H1 (cell line): Measurements from ENCODE around the gene CTIF. TPM values are rescaled to one million over a fixed set of nuclear protein-coding genes. Genes with fewer than 3 reads are reported as not detected.

Source experiments
- CTCF ChIA-PET: fragments of 300-600 bp; sonication (Branson Sonifier 250); formaldehyde crosslinking; loops from one replicate; lab custom pipeline; 2021; ENCODE audit not compliant: partially characterized antibody; lab: Charles Lee
- POLR2A ChIA-PET: fragments of 300-600 bp; sonication (Branson Sonifier 250); formaldehyde crosslinking; loops from one replicate; lab custom pipeline; 2021; ENCODE audit warnings: inconsistent platforms; ENCODE audit not compliant: partially characterized antibody; lab: Charles Lee
- DNase-seq, 2 experiments: peaks; one replicate each; pipeline versions ENCODE4 v3.0.0 to v3.0.0-alpha.2; 2010 to 2022; ENCODE audit warnings: low spot score in 2 of 2, low read depth in 1 of 2, mixed read lengths in 1 of 2
- FAIRE-seq: peaks from 2 replicates; lab custom pipeline; 2011; peaks lifted over from hg19 to GRCh38; lab: Jason Lieb, UNC
- H2AFZ ChIP-seq: 2 replicates; pipeline ENCODE4 v1.8.1; 2012; ENCODE audit warnings: low read length, inconsistent platforms
- H2AK5ac ChIP-seq: 2 replicates; pipeline ENCODE4 v1.6.1; 2013; ENCODE audit warnings: low read depth, low read length
- H2BK120ac ChIP-seq: replicated peaks from 2 replicates; pipeline ENCODE3; 2013; ENCODE audit warnings: low read depth, low read length, inconsistent platforms
- H2BK12ac ChIP-seq: 2 replicates; pipeline ENCODE4 v1.6.1; 2013; ENCODE audit warnings: low read depth, low read length
- H2BK15ac ChIP-seq: 2 replicates; pipeline ENCODE4 v1.6.1; 2013; ENCODE audit warnings: low read length
- H2BK20ac ChIP-seq: 2 replicates; pipeline ENCODE4 v1.6.1; 2013; ENCODE audit warnings: low read length
- H2BK5ac ChIP-seq: 2 replicates; pipeline ENCODE4 v1.6.1; 2013; ENCODE audit warnings: low read depth, low read length
- H3K14ac ChIP-seq: 2 replicates; pipeline ENCODE4 v1.6.1; 2013; ENCODE audit warnings: inconsistent platforms; ENCODE audit not compliant: insufficient read length
- H3K18ac ChIP-seq: 2 replicates; pipeline ENCODE4 v1.6.1; 2013; ENCODE audit warnings: low read length; ENCODE audit errors: extremely low read depth
- H3K23ac ChIP-seq: 2 replicates; pipeline ENCODE4 v1.6.1; 2013; ENCODE audit warnings: inconsistent platforms; ENCODE audit not compliant: insufficient read length
- H3K23me2 ChIP-seq: 2 replicates; pipeline ENCODE4 v1.6.1; 2013; ENCODE audit warnings: low read depth, low read length
- H3K27ac ChIP-seq: 2 replicates; pipeline ENCODE4 v1.6.1; 2011; ENCODE audit warnings: low read depth, low read length, inconsistent platforms
- H3K27me3 ChIP-seq, 4 experiments: replicated peaks in 1 of 4; 1 replicate in 1 of 4; 2 replicates in 3 of 4; pipeline versions ENCODE4 v1.6.1 to v1.8.1; 2011 to 2013; ENCODE audit warnings: low read length in 3 of 4, mild to moderate bottlenecking in 3 of 4, inconsistent platforms in 2 of 4, mixed read lengths in 2 of 4, moderate library complexity in 1 of 4; ENCODE audit not compliant: control insufficient read depth in 3 of 4, insufficient read depth in 3 of 4; ENCODE audit errors: extremely low read depth in 1 of 4
- H3K36me3 ChIP-seq, 4 experiments: 2 replicates each; pipeline versions ENCODE4 v1.6.1 to v1.8.1; 2011 to 2013; ENCODE audit warnings: mild to moderate bottlenecking in 4 of 4, low read length in 3 of 4, moderate library complexity in 2 of 4, control low read depth in 1 of 4, inconsistent platforms in 1 of 4; ENCODE audit not compliant: insufficient read depth in 4 of 4, control insufficient read depth in 2 of 4
- H3K4ac ChIP-seq: replicated peaks from 2 replicates; pipeline ENCODE3; 2013; ENCODE audit warnings: low read length, low read depth, mixed read lengths, inconsistent platforms; ENCODE audit not compliant: insufficient read length
- H3K4me1 ChIP-seq, 4 experiments: replicated peaks in 1 of 4; 1 replicate in 1 of 4; 2 replicates in 3 of 4; pipeline versions ENCODE4 v1.6.1 to v1.8.1; 2011 to 2013; ENCODE audit warnings: low read length in 3 of 4, inconsistent platforms in 2 of 4, mixed read lengths in 1 of 4; ENCODE audit not compliant: insufficient read depth in 4 of 4, control insufficient read depth in 3 of 4
- H3K4me2 ChIP-seq, 2 experiments: 2 replicates each; pipeline versions ENCODE4 v1.6.1 to v1.8.1; 2011 to 2013; ENCODE audit warnings: low read depth in 2 of 2, low read length in 2 of 2, control low read depth in 1 of 2, inconsistent platforms in 1 of 2, mild to moderate bottlenecking in 1 of 2; ENCODE audit not compliant: insufficient read depth in 1 of 2
- H3K4me3 ChIP-seq, 4 experiments: fragments of 200-600, 300-600 bp in 1 of 4; sonication (generic), shearing (Covaris generic), sonication (Bioruptor Twin) in 1 of 4; 2 replicates each; pipeline versions ENCODE4 v1.5.1 to v1.8.1; 2011 to 2016; ENCODE audit warnings: low read length in 4 of 4, low read depth in 3 of 4, control low read depth in 2 of 4, inconsistent platforms in 2 of 4, mild to moderate bottlenecking in 2 of 4, mixed read lengths in 1 of 4, moderate library complexity in 1 of 4; ENCODE audit not compliant: insufficient read depth in 2 of 4; ENCODE audit errors: extremely low read depth in 1 of 4
- H3K56ac ChIP-seq: replicated peaks from 2 replicates; pipeline ENCODE3; 2013; ENCODE audit warnings: low read depth, mild to moderate bottlenecking, mixed read lengths, low read length, inconsistent platforms; ENCODE audit not compliant: insufficient read length
- H3K79me1 ChIP-seq: 2 replicates; pipeline ENCODE4 v1.6.1; 2013; ENCODE audit warnings: low read depth, low read length, control low read depth
- H3K79me2 ChIP-seq, 2 experiments: 2 replicates each; pipeline versions ENCODE4 v1.6.1 to v1.8.1; 2012 to 2013; ENCODE audit warnings: low read length in 2 of 2, mild to moderate bottlenecking in 2 of 2, inconsistent platforms in 1 of 2; ENCODE audit not compliant: insufficient read depth in 2 of 2, control insufficient read depth in 1 of 2
- H3K9ac ChIP-seq, 4 experiments: replicated peaks in 1 of 4; 1 replicate in 1 of 4; 2 replicates in 3 of 4; pipeline versions ENCODE4 v1.6.1 to v1.8.1; 2011 to 2013; ENCODE audit warnings: low read depth in 3 of 4, low read length in 3 of 4, control low read depth in 2 of 4, mild to moderate bottlenecking in 2 of 4, moderate library complexity in 2 of 4, inconsistent platforms in 1 of 4; ENCODE audit errors: extremely low read depth in 1 of 4
- H3K9me3 ChIP-seq, 2 experiments: 2 replicates each; pipeline versions ENCODE4 v1.6.1 to v1.8.1; 2012 to 2013; ENCODE audit warnings: mild to moderate bottlenecking in 2 of 2, moderate library complexity in 2 of 2, control low read depth in 1 of 2, inconsistent platforms in 1 of 2, low read depth in 1 of 2, low read length in 1 of 2, mixed read lengths in 1 of 2; ENCODE audit not compliant: insufficient read depth in 2 of 2
- H4K20me1 ChIP-seq, 2 experiments: replicated peaks in 1 of 2; 2 replicates each; pipeline versions ENCODE3 to v1.8.1; 2011 to 2013; ENCODE audit warnings: inconsistent platforms in 2 of 2, low read length in 2 of 2, mild to moderate bottlenecking in 1 of 2; ENCODE audit not compliant: insufficient read depth in 2 of 2, control insufficient read depth in 1 of 2
- H4K5ac ChIP-seq: 2 replicates; pipeline ENCODE4 v1.6.1; 2013; ENCODE audit warnings: low read length, low read depth, mixed read lengths, inconsistent platforms; ENCODE audit not compliant: insufficient read length
- H4K8ac ChIP-seq: 2 replicates; pipeline ENCODE4 v1.8.0; 2013; ENCODE audit warnings: mild to moderate bottlenecking, moderate library complexity, low read length, inconsistent platforms; ENCODE audit not compliant: insufficient read depth; ENCODE audit errors: extremely low read depth
- H4K91ac ChIP-seq: replicated peaks from 2 replicates; pipeline ENCODE3; 2013; ENCODE audit warnings: low read length, mixed read lengths, inconsistent platforms; ENCODE audit not compliant: insufficient read length
- CHD2 ChIP-seq: IDR thresholded peaks from 2 replicates; pipeline ENCODE4 v1.6.1; 2012; ENCODE audit warnings: low read length, improper control_type of control experiment
- CREB1 ChIP-seq: IDR thresholded peaks from 2 replicates; pipeline ENCODE4 v1.6.1; 2012; ENCODE audit warnings: inconsistent platforms
- CTBP2 ChIP-seq: IDR thresholded peaks from 2 replicates; pipeline ENCODE4 v1.7.0; 2011; ENCODE audit warnings: borderline replicate concordance, mild to moderate bottlenecking, moderate library complexity, mixed read lengths, low read length; ENCODE audit not compliant: insufficient read depth, insufficient read length
- MAFK ChIP-seq: IDR thresholded peaks from 2 replicates; pipeline ENCODE4 v1.6.1; 2012; ENCODE audit warnings: low read depth, mild to moderate bottlenecking, improper control_type of control experiment, low read length
- MAX ChIP-seq: IDR thresholded peaks from 2 replicates; pipeline ENCODE4 v1.6.1; 2012; ENCODE audit warnings: inconsistent platforms
- NANOG ChIP-seq: IDR thresholded peaks from 2 replicates; pipeline ENCODE4 v1.6.1; 2011; ENCODE audit warnings: low read length, low read depth, mild to moderate bottlenecking, inconsistent platforms; ENCODE audit not compliant: insufficient read depth, poor library complexity, severe bottlenecking
- POU5F1 ChIP-seq: IDR thresholded peaks from 2 replicates; pipeline ENCODE4 v1.6.1; 2011; ENCODE audit warnings: low read depth, mild to moderate bottlenecking, low read length, moderate library complexity
- RBBP5 ChIP-seq: IDR thresholded peaks from 2 replicates; pipeline ENCODE4 v1.7.1; 2012; ENCODE audit warnings: low read depth, mild to moderate bottlenecking, inconsistent platforms, low read length, moderate library complexity, borderline replicate concordance
- RXRA ChIP-seq: IDR thresholded peaks from 2 replicates; pipeline ENCODE4 v1.6.1; 2011; ENCODE audit warnings: low read depth, mild to moderate bottlenecking, low read length, moderate library complexity; ENCODE audit not compliant: insufficient read depth
- SIN3A ChIP-seq, 2 experiments: IDR thresholded peaks in 1 of 2; conservative IDR thresholded peaks in 1 of 2; 2 replicates each; pipeline ENCODE4 v1.6.1; 2011 to 2012; ENCODE audit warnings: low read length in 2 of 2, improper control_type of control experiment in 1 of 2, low read depth in 1 of 2, mild to moderate bottlenecking in 1 of 2
- SP4 ChIP-seq: IDR thresholded peaks from 2 replicates; pipeline ENCODE4 v1.6.1; 2012; ENCODE audit warnings: low read length, inconsistent platforms
- SRF ChIP-seq: IDR thresholded peaks from 2 replicates; pipeline ENCODE4 v1.6.1; 2011; ENCODE audit warnings: mild to moderate bottlenecking, low read depth, low read length, moderate library complexity
- ZNF274 ChIP-seq: IDR thresholded peaks from 2 replicates; pipeline ENCODE4 v1.7.0; 2012; ENCODE audit warnings: low read length, borderline replicate concordance; ENCODE audit errors: extremely low read depth
- WGBS, 2 experiments: shearing (Covaris generic) in 1 of 2; methylation state at CpG; one replicate each; pipeline versions ENCODE4 v1.1.6 to v1.1.7; 2013 to 2015; ENCODE audit warnings: low lambda C conversion rate in 2 of 2, mixed read lengths in 2 of 2, inconsistent platforms in 1 of 2, low coverage in 1 of 2, missing lambda C conversion rate in 1 of 2; ENCODE audit not compliant: insufficient replicate concordance in 2 of 2, insufficient coverage in 1 of 2, insufficient read length in 1 of 2; ENCODE audit errors: extremely low coverage in 1 of 2, missing lambda C conversion rate in 1 of 2; 5-methylcytosine and 5-hydroxymethylcytosine counted together
- polyA plus RNA-seq, 7 experiments: library from polyadenylated mRNA; depleted of rRNA in 3 of 7; stranded (reverse) in 5 of 7; unstranded in 2 of 7; fragments of >200 nt in 5 of 7; fragments of 200-250 nt in 2 of 7; gene quantifications; 1 replicate in 5 of 7; 2 replicates in 1 of 7; 4 replicates in 1 of 7; pipeline versions ENCODE4 v1.2.1 to v1.2.3, GENCODE V29; 2011 to 2013; ENCODE audit warnings: missing spikeins in 2 of 7, mixed read lengths in 2 of 7
- total RNA-seq: library from RNA; stranded (reverse); fragmentation: NEBNext Ultra II Directional; extraction: Animal tissue kit (Norgen Biotek cat#: 25700); gene quantifications from 2 replicates; pipeline ENCODE4 v1.2.1, GENCODE V29; 2021

The CTIF gene
- total and polyA plus RNA-seq, 2 of the 8 experiments (the other 6 are each of a cell fraction or from before 2014, with no cell fraction given): 9.0 to 17.8 TPM

- Histone ChIP-seq H3K27ac (no peak overlapping the region), H3K56ac (no peak overlapping the region), H2BK12ac (no peak overlapping the region), H4K5ac (no peak overlapping the region), H3K4me2 (no peak overlapping the region), H3K4ac (no peak overlapping the region), H4K91ac (no peak overlapping the region), H3K23me2 (no peaks in the 10 kb centered on the region), H4K8ac (no peak overlapping the region), H3K79me2 (no peaks in the 10 kb centered on the region), H3K36me3 (no peaks in the 10 kb centered on the region), H2AK5ac (no peak overlapping the region), H2BK5ac (no peak overlapping the region), H2BK120ac (no peak overlapping the region), H2AFZ (no peak overlapping the region), H3K9ac (no peak overlapping the region), H3K79me1 (no peaks in the 10 kb centered on the region), H2BK20ac (no peak overlapping the region), H2BK15ac (no peak overlapping the region), H3K14ac (no peak overlapping the region), H3K4me1 (peaks cover 0 to 5% (median 1%) of the 10 kb centered on the region in 4 experiments; a peak in 3 of 7 replicates), H4K20me1 (no peaks in the 10 kb centered on the region), H3K18ac (no peak overlapping the region; the same call in 1 of the 2 replicates), H3K23ac (no peak overlapping the region), H3K9me3 (no peaks in the 10 kb centered on the region), H3K27me3 (no peaks in the 10 kb centered on the region), H3K4me3 (no peak overlapping the region)
- ChIA-PET CTCF (interaction anchor here (0.6 to 2.2 kb wide), 9 partner anchors 10 to 260 kb away, joined by 3 to 8 read pairs (median 3); no protein-coding TSS in a partner anchor), POLR2A (interaction anchor here (0.9 to 1.7 kb wide), 2 partner anchors 17 to 177 kb away, joined by 3 read pairs; no protein-coding TSS in a partner anchor)
- WGBS, 2 experiments: 84% methylated on average over 10 of the region's 11 CpGs; no CpG with 5 or more reads in 1 of the 2 experiments
- DNase-seq: no peak
- no peak for FAIRE-seq
- TF ChIP-seq SRF: no peak
- TF ChIP-seq POU5F1: no peak
- no peak for TF ChIP-seq MAFK
- TF ChIP-seq CREB1: no peak
- TF ChIP-seq ZNF274: no peak
- no peak for TF ChIP-seq CHD2
- no peak for TF ChIP-seq RBBP5
- no peak for TF ChIP-seq SP4
- no peak for TF ChIP-seq MAX
- no peak for TF ChIP-seq SIN3A (conservative IDR thresholded peaks at IDR 0.05 in 1 of 2, IDR thresholded peaks at IDR 0.05 in 1 of 2; ENCODE audit: low read depth in 1 of 2, low read length in 2 of 2)
- TF ChIP-seq NANOG: no peak
- TF ChIP-seq CTBP2: no peak
- TF ChIP-seq RXRA: no peak
Observed at GRCh38 chr18:48782381-48782861, 243.6 kb downstream of the CTIF start.
